ENCODE measurements around the gene LRP2. TPM values are rescaled to one million over a fixed set of nuclear protein-coding genes. Genes with fewer than 3 reads are reported as not detected.

LRP2 gene
- total RNA-seq: not detected in 2 replicates

GRCh38 chr2:169362118-169362893 lies at the start of gene LRP2:
TSS of gene LRP2 (minus strand) at chr2:169362534. CDS start at chr2:169362399, 135 bp downstream.

Other genes with a start within 250 kb of the LRP2 start
- 2.8 and 12.1 TPM in 2 replicates for gene BBS5, start 117.0 kb upstream of the LRP2 start, total RNA-seq
- 0.13 and 5.7 TPM in 2 replicates for gene KLHL41, start 147.2 kb upstream of the LRP2 start, total RNA-seq
- gene FASTKD1, start 211.3 kb upstream of the LRP2 start, total RNA-seq: 5.8 and 13.2 TPM in 2 replicates
- gene PPIG, start 221.8 kb upstream of the LRP2 start, total RNA-seq: 10.9 and 20.8 TPM in 2 replicates

All from epithelial cell of alveolus of lung (primary cell).